Heart left ventricle (tissue), 16 donors: Measurements from ENCODE around the gene RELL1. TPM values are rescaled to one million over a fixed set of nuclear protein-coding genes. Genes with fewer than 3 reads are reported as not detected.

Experiments
- ATAC-seq, 4 donors: fragments of 200-7000 bp; cut with Tn5 transposase; one replicate each; pipeline ENCODE4 v1.9.1; 2020 to 2022; ENCODE audit warnings: moderate library complexity in 4 of 4, mild to moderate bottlenecking in 3 of 4, moderate number of reproducible peaks in 1 of 4
- DNase-seq, 5 donors: peaks; one replicate each; pipeline ENCODE4 v3.0.0-alpha.2; 2020
- H3K27ac ChIP-seq, 12 donors: fragments of 200-600 bp; sonication (generic) in 4 of 12; one replicate each; pipeline versions ENCODE4 v1.5.0 to v1.8.0; 2016 to 2022; ENCODE audit warnings: mild to moderate bottlenecking in 2 of 12
- H3K27me3 ChIP-seq, 9 donors: fragments of 200-600 bp; sonication (generic) in 2 of 9; one replicate each; pipeline versions ENCODE4 v1.5.1 to v1.8.0; 2016 to 2022; ENCODE audit warnings: mild to moderate bottlenecking in 3 of 9
- H3K36me3 ChIP-seq, 9 donors: fragments of 200-600 bp; sonication (generic) in 2 of 9; one replicate each; pipeline versions ENCODE4 v1.5.0 to v1.8.0; 2018 to 2022; ENCODE audit warnings: mild to moderate bottlenecking in 2 of 9
- H3K4me1 ChIP-seq, 12 donors: fragments of 200-600 bp; sonication (generic) in 4 of 12; one replicate each; pipeline versions ENCODE4 v1.5.0 to v1.8.0; 2016 to 2022; ENCODE audit warnings: mild to moderate bottlenecking in 3 of 12
- H3K4me3 ChIP-seq, 12 donors: fragments of 200-600 bp; sonication (generic) in 4 of 12; one replicate each; pipeline versions ENCODE4 v1.5.0 to v1.8.0; 2017 to 2022; ENCODE audit warnings: mild to moderate bottlenecking in 9 of 12, moderate library complexity in 4 of 12
- H3K9me3 ChIP-seq, 12 donors: fragments of 200-600 bp; sonication (generic) in 4 of 12; one replicate each; pipeline versions ENCODE4 v1.5.0 to v1.8.0; 2016 to 2022; ENCODE audit warnings: mild to moderate bottlenecking in 1 of 12
- CTCF ChIP-seq, 12 donors: fragments of 200-600 bp; sonication (generic) in 4 of 12; IDR thresholded peaks; one replicate each; pipeline versions ENCODE4 v1.5.0 to v1.8.0; 2018 to 2022; ENCODE audit warnings: antibody characterized with exemption in 12 of 12, mild to moderate bottlenecking in 5 of 12
- POLR2A ChIP-seq, 2 donors: fragments of 450-650 bp; IDR thresholded peaks; one replicate each; pipeline ENCODE4 v1.6.1; 2017; ENCODE audit warnings: antibody characterized with exemption in 2 of 2, mild to moderate bottlenecking in 2 of 2, moderate library complexity in 2 of 2
- WGBS, 4 donors: extraction: QIAGEN DNeasy Blood & Tissue Kit in 2 of 4; methylation state at CpG; one replicate each; pipeline versions ENCODE4 v1.1.5 to v1.1.7; 2013 to 2018; 5-methylcytosine and 5-hydroxymethylcytosine counted together
- intact Hi-C, 10 donors: fragments of 100-400 bp; cut with DNase I; formaldehyde crosslinking; loops; one replicate each; pipeline versions ENCODE4 v1.11.1 to v1.14.2; 2022
- long read RNA-seq, 3 donors: library from polyadenylated mRNA; unstranded; transcript quantifications; one replicate each; pipeline ENCODE4 v2.0.0, GENCODE V29; 2020 to 2021
- polyA plus RNA-seq, 2 donors: library from polyadenylated mRNA; stranded (reverse); fragments of 200-250 nt; gene quantifications; one replicate each; pipeline ENCODE4 v1.2.3, GENCODE V29; 2013
- total RNA-seq, 9 donors: library from RNA; depleted of rRNA in 2 of 9; stranded (reverse); fragments of >200 nt in 2 of 9; fragmentation: NEBNext Ultra II Directional in 3 of 9; extraction: Animal tissue kit (Norgen Biotek cat#: 25700) in 3 of 9; gene quantifications; one replicate each; pipeline versions ENCODE4 v1.1.0 to v1.2.4, GENCODE V29; 2016 to 2023
- donor health status: ischemic (EF 13 %, LVEDD 7.1; RV severe dilation, severe dysfunction).
- donor health status: healthy with polysubstance abuse.
- donor health status: DM: no; HTN: yes; CAD: no.
- donor health status: DM: no; HTN: no; CAD: no.
- donor health status: ischemic (EF 25% LVEDD 6.9; RV normal size, moderate dysfunction).
- donor health status: ischemic (EF 25% LVEDD 5.7; RV mildly dilated, moderate dysfunction).
- donor health status: healthy.
- donor health status: DM: yes; HTN: yes; CAD: no.
- donor health status: ischemic (EF 35%, LVEDD 5.7; RV mildly dilated, moderate dysfunction).
- donor health status: nonischemic (EF 11% LVEDD 7.7; RV severe dilation, severe dysfunction).
- donor health status: DM: yes; HTN: yes; CAD: no.
- donor health status: PGD.
- donor health status: ischemic (EF 29% LVEDD 5.4; RV normal size, mild dysfunction).
- donor health status: nonischemic (EF 23%, LVEDD 6.1; RV moderate dilation, normal function).

Gene RELL1
- total RNA-seq (10 to 100 TPM; 17.1 to 40.2 (median 28.5) TPM), polyA plus RNA-seq (1 to 10 TPM; 2.0 to 9.6 TPM)
- long read RNA-seq, donor 1, partial matches to known transcripts: 1 of 6 reads
- long read RNA-seq, donor 1, other reads (novel, unspliced or antisense): 3 of 6 reads
- long read RNA-seq, donor 2, transcript RELL1-202 (7 exons, 1,350 nt): major isoform, 25 of 45 reads
- long read RNA-seq, donor 2, partial matches to known transcripts: 5 of 45 reads
- long read RNA-seq, donor 2, other reads (novel, unspliced or antisense): 15 of 45 reads
- long read RNA-seq, donor 3, partial matches to known transcripts: 0 of 5 reads
- long read RNA-seq, donor 3, other reads (novel, unspliced or antisense): 1 of 5 reads

- 0 to 2% (median 0%) methylated on average over 42 to 58 of the region's 58 CpGs for WGBS, 4 donors
- H3K9me3 ChIP-seq: no peaks in the 10 kb centered on the region
Observed at GRCh38 chr4:37686373-37687193, at the start of gene RELL1. Gene RELL1 (minus strand): TSS chr4:37686376. CDS start chr4:37686287, 89 bp downstream.

GRCh38 chr4:37735578-37735977 is 49.4 kb upstream of the RELL1 start:
- no peak overlapping the region for H3K27ac ChIP-seq
- H3K4me1 ChIP-seq: peaks cover 0 to 9% (median 0%) of the 10 kb centered on the region in 12 donors
- 83 to 89% (median 87%) methylated on average over 5 of the region's 5 CpGs for WGBS, 4 donors
- DNase-seq (peak in 2 of 5 donors; percentile 20 to 33), ATAC-seq (peak in 3 of 4 donors; percentile 47 to 60 (median 47))
- intact Hi-C loops: no loop called here
- no peaks in the 10 kb centered on the region for H3K27me3 ChIP-seq
- no peak overlapping the region for H3K4me3 ChIP-seq
- TF ChIP-seq CTCF (IDR thresholded peaks at IDR 0.05): no peak
- TF ChIP-seq POLR2A (IDR thresholded peaks at IDR 0.05): no peak
- H3K36me3 ChIP-seq: no peaks in the 10 kb centered on the region
- H3K9me3 ChIP-seq: no peaks in the 10 kb centered on the region

More at GRCh38 chr4:37686373-37687193, at the start of gene RELL1:
- DNase-seq: peak; percentile 99 to 100 (median 100)
- ATAC-seq: peak; percentile 97 to 98 (median 98)
- Histone ChIP-seq H3K4me1 (peaks cover 0 to 46% (median 24%) of the 10 kb centered on the region in 12 donors), H3K27me3 (no peaks in the 10 kb centered on the region), H3K36me3 (no peaks in the 10 kb centered on the region), H3K4me3 (peak within 1 kb of the TSS; percentile 65 to 99 (median 92)), H3K27ac (peak within 1 kb of the TSS; percentile 75 to 98 (median 96))
- TF ChIP-seq CTCF (IDR thresholded peaks at IDR 0.05) (no peak), POLR2A (IDR thresholded peaks at IDR 0.05) (peak in 1 of 2 donors; percentile 12)
- intact Hi-C loops: loop anchor here (2.0 to 10.0 kb wide), 11 partner anchors 20 to 988 kb away; partner anchors contain the start of gene TBC1D1 (in 1 of the 10)

- no peaks in the 10 kb centered on the region for H3K9me3 ChIP-seq
- peaks cover 0 to 9% (median 0%) of the 10 kb centered on the region in 12 donors for H3K4me1 ChIP-seq
- H3K27ac ChIP-seq: no peak overlapping the region
- no peaks in the 10 kb centered on the region for H3K36me3 ChIP-seq
- no peak for ATAC-seq
- DNase-seq: no peak
- H3K4me3 ChIP-seq: no peak overlapping the region
- H3K27me3 ChIP-seq: no peaks in the 10 kb centered on the region
- intact Hi-C loops: no loop called here
- 91 to 100% (median 93%) methylated on average over 3 of the region's 3 CpGs for whole genome bisulfite sequencing, 4 donors
- TF ChIP-seq POLR2A (IDR thresholded peaks at IDR 0.05) (no peak), CTCF (IDR thresholded peaks at IDR 0.05) (no peak)
Observed at GRCh38 chr4:37734989-37735388, 48.8 kb upstream of the RELL1 start.
